Parathyroid adenoma (tissue), 2 donors: ENCODE measurements around the gene NT5DC2.

Experiments
- H2AFZ ChIP-seq: fragments of 300-600 bp; sonication (generic); one replicate; pipeline ENCODE4 v1.7.0; 2017; ENCODE audit warnings: antibody characterized with exemption, mild to moderate bottlenecking
- H3K27ac ChIP-seq: fragments of 300-600 bp; sonication (generic); one replicate; pipeline ENCODE4 v1.7.0; 2017
- H3K27me3 ChIP-seq: fragments of 300-600 bp; sonication (generic); one replicate; pipeline ENCODE4 v1.7.0; 2017; ENCODE audit warnings: low read length; ENCODE audit not compliant: control insufficient read depth, insufficient read depth
- H3K36me3 ChIP-seq: fragments of 300-600 bp; sonication (generic); one replicate; pipeline ENCODE4 v1.7.0; 2017; ENCODE audit warnings: low read length; ENCODE audit not compliant: control insufficient read depth, insufficient read depth
- H3K4me1 ChIP-seq: fragments of 300-600 bp; sonication (generic); one replicate; pipeline ENCODE4 v1.7.0; 2017; ENCODE audit warnings: control low read depth
- H3K4me2 ChIP-seq: fragments of 300-600 bp; sonication (generic); one replicate; pipeline ENCODE4 v1.7.0; 2017; ENCODE audit warnings: low read length
- H3K4me3 ChIP-seq: fragments of 300-600 bp; sonication (generic); one replicate; pipeline ENCODE4 v1.7.0; 2017; ENCODE audit warnings: low read depth, low read length
- H3K79me2 ChIP-seq: fragments of 300-600 bp; sonication (generic); one replicate; pipeline ENCODE4 v1.7.0; 2017; ENCODE audit warnings: control low read depth
- H3K9ac ChIP-seq: fragments of 300-600 bp; sonication (generic); one replicate; pipeline ENCODE4 v1.7.0; 2017; ENCODE audit warnings: mild to moderate bottlenecking
- H3K9me3 ChIP-seq: fragments of 300-600 bp; sonication (generic); one replicate; pipeline ENCODE4 v1.7.0; 2017; ENCODE audit warnings: low read length; ENCODE audit not compliant: control insufficient read depth
- CTCF ChIP-seq: fragments of 300-600 bp; sonication (generic); IDR thresholded peaks from one replicate; pipeline ENCODE4 v1.7.0; 2017; ENCODE audit warnings: antibody characterized with exemption, mild to moderate bottlenecking
- donor health status: primary hyperparathyroidism.

The NT5DC2 gene

GRCh38 chr3:52512105-52512504, 21.6 kb downstream of the NT5DC2 start:
- Histone ChIP-seq H3K9ac (no peak overlapping the region), H3K36me3 (no peaks in the 10 kb centered on the region), H3K27ac (no peak overlapping the region), H3K4me1 (no peaks in the 10 kb centered on the region), H2AFZ (no peak overlapping the region), H3K27me3 (no peaks in the 10 kb centered on the region), H3K4me3 (no peak overlapping the region), H3K4me2 (no peak overlapping the region), H3K9me3 (no peaks in the 10 kb centered on the region), H3K79me2 (no peaks in the 10 kb centered on the region)
- no peak for TF ChIP-seq CTCF

GRCh38 chr3:52511509-52511908, 22.1 kb downstream of the NT5DC2 start:
- Histone ChIP-seq H3K4me1 (no peaks in the 10 kb centered on the region), H3K9me3 (no peaks in the 10 kb centered on the region), H3K4me3 (no peak overlapping the region), H2AFZ (no peak overlapping the region), H3K4me2 (no peak overlapping the region), H3K9ac (no peak overlapping the region), H3K27ac (no peak overlapping the region), H3K36me3 (no peaks in the 10 kb centered on the region), H3K27me3 (no peaks in the 10 kb centered on the region), H3K79me2 (no peaks in the 10 kb centered on the region)
- TF ChIP-seq CTCF: no peak

- no peak overlapping the region for H2AFZ ChIP-seq
- H3K36me3 ChIP-seq: no peaks in the 10 kb centered on the region
- H3K9me3 ChIP-seq: no peaks in the 10 kb centered on the region
- no peak overlapping the region for H3K27ac ChIP-seq
- no peaks in the 10 kb centered on the region for H3K4me1 ChIP-seq
- no peak overlapping the region for H3K4me2 ChIP-seq
- no peaks in the 10 kb centered on the region for H3K27me3 ChIP-seq
- TF ChIP-seq CTCF: no peak
- no peak overlapping the region for H3K4me3 ChIP-seq
- H3K9ac ChIP-seq: no peak overlapping the region
- H3K79me2 ChIP-seq: no peaks in the 10 kb centered on the region
Observed at GRCh38 chr3:52509753-52510328, 23.8 kb downstream of the NT5DC2 start.

DNA sequence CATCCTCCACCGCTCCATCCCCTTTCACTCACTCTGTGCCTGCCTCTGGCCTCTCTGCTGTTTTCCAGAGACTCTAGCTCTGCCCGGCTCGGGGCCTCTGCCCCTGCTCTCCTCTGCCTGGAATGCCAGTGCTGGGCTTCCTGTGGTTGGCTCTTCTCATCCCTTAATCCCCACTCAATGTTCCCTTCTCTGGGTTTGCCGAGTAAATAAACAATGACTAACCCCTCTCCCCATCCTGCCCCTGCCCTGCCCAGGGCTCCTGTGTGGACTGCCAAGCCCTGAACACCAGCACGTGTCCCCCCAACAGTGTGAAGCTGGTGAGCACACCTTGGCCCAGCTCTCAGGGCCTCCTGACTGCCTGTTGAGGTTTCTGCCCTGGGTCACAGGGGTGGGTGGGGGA, 26.3 kb downstream of the NT5DC2 start:
- H3K27me3 ChIP-seq: no peaks in the 10 kb centered on the region
- no peaks in the 10 kb centered on the region for H3K36me3 ChIP-seq
- TF ChIP-seq CTCF: no peak
- no peak overlapping the region for H3K4me2 ChIP-seq
- H3K27ac ChIP-seq: no peak overlapping the region
- H3K9me3 ChIP-seq: no peaks in the 10 kb centered on the region
- no peak overlapping the region for H2AFZ ChIP-seq
- H3K9ac ChIP-seq: no peak overlapping the region
- H3K79me2 ChIP-seq: no peaks in the 10 kb centered on the region
- H3K4me1 ChIP-seq: no peaks in the 10 kb centered on the region
- no peak overlapping the region for H3K4me3 ChIP-seq

GRCh38 chr3:52506266-52506966, 27.2 kb downstream of the NT5DC2 start:
- H3K4me1 ChIP-seq: no peaks in the 10 kb centered on the region
- H3K4me3 ChIP-seq: no peak overlapping the region
- no peak overlapping the region for H3K27ac ChIP-seq
- no peaks in the 10 kb centered on the region for H3K79me2 ChIP-seq
- H2AFZ ChIP-seq: no peak overlapping the region
- no peak overlapping the region for H3K4me2 ChIP-seq
- no peaks in the 10 kb centered on the region for H3K36me3 ChIP-seq
- no peaks in the 10 kb centered on the region for H3K9me3 ChIP-seq
- no peaks in the 10 kb centered on the region for H3K27me3 ChIP-seq
- no peak overlapping the region for H3K9ac ChIP-seq
- no peak for TF ChIP-seq CTCF
